Stimulated activated CD8-positive, alpha-beta memory T cell treated with anti-CD3 and anti-CD28 coated beads, Interleukin-15, amount 100 ng/mL, for 24 hours (primary cell): ENCODE results near the gene ICE2.

Experiments used
- DNase-seq: peaks from one replicate; pipeline ENCODE4 v3.0.0-alpha.2; 2020; ENCODE audit warnings: low read depth

The ICE2 gene, protein sequence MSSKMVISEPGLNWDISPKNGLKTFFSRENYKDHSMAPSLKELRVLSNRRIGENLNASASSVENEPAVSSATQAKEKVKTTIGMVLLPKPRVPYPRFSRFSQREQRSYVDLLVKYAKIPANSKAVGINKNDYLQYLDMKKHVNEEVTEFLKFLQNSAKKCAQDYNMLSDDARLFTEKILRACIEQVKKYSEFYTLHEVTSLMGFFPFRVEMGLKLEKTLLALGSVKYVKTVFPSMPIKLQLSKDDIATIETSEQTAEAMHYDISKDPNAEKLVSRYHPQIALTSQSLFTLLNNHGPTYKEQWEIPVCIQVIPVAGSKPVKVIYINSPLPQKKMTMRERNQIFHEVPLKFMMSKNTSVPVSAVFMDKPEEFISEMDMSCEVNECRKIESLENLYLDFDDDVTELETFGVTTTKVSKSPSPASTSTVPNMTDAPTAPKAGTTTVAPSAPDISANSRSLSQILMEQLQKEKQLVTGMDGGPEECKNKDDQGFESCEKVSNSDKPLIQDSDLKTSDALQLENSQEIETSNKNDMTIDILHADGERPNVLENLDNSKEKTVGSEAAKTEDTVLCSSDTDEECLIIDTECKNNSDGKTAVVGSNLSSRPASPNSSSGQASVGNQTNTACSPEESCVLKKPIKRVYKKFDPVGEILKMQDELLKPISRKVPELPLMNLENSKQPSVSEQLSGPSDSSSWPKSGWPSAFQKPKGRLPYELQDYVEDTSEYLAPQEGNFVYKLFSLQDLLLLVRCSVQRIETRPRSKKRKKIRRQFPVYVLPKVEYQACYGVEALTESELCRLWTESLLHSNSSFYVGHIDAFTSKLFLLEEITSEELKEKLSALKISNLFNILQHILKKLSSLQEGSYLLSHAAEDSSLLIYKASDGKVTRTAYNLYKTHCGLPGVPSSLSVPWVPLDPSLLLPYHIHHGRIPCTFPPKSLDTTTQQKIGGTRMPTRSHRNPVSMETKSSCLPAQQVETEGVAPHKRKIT

DNA sequence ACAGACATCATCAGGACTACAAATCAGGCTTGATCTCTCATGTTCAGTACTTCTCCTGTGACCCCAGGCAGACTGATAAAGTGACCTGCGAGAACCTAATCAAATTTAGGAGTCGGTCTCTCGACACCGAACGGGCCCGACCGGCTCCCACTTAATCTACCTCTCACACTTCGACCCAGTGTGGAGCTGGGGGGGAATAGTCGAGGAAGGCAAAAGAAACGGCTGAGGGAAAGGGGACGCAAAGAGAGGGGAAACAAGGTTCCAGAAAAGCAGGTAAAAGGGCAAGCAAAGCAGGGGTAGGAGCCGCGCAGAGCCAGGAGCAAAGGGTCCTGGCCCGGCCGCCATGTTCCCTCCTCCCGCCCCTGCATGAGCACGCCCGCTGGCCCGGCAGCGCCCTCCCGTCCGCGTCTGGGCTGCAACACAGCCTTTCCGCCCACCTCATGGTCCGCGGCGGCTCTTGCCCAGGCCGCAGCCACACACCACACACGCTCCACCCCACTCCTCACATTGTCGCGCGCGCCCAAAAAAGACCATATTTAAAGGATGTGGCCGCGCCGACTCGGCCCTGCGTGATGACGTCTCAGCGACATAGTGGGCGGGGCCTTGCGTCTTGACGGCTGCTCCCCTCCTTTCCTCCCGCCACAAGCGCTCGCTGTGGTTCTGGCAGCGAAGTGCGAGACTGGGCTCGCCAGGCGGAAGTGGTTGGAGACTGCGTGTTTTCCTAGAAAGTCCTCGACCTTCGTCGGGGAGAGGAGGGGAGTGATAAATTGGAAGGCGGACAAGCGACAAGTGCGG lies at the start of gene ICE2:
Gene ICE2, minus strand, starts transcription at position 577 of the 795 bp plus-strand sequence. CDS start 1,165 bp downstream, outside the sequence.
- peak; percentile 91 for DNase-seq

DNA sequence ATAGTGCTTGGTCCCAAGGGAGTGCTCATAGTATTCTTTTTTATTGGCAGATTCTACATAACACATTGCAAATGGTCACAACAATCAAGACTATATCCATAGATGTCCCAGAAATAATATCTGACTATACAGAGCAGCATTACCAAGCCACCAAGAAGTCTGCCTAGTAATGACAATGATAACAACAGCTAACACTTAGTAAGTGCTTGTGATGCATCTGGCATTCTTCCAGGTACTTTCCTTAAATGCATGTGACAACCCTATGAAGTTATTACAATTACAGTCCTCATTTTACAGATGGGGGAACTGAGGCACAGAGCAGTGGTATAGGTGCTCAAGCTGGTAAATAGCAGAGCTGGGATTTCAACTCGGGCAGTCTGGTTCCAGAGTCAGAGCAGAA lies 49.6 kb upstream of the ICE2 start:
- DNase-seq: no peak

DNA sequence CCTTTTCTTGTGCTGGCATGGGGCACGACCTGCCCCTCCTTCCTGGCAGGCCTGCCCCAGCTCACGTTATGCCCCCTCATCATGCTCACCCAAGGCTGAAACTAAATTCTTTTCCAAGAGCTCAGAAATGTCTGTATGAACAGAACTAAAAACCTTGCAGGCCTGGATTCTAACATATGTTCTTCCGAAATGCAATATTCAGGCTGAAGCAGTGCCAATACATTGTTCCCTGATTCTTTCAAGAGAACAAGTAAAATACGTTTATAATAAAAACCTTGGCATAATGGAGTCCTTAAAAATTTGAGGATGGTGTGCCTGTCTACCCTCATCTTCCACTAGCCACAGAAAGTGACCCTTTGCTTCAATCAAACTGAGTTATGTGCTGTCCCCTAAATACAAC lies 48.5 kb upstream of the ICE2 start:
- no peak for DNase-seq

DNA sequence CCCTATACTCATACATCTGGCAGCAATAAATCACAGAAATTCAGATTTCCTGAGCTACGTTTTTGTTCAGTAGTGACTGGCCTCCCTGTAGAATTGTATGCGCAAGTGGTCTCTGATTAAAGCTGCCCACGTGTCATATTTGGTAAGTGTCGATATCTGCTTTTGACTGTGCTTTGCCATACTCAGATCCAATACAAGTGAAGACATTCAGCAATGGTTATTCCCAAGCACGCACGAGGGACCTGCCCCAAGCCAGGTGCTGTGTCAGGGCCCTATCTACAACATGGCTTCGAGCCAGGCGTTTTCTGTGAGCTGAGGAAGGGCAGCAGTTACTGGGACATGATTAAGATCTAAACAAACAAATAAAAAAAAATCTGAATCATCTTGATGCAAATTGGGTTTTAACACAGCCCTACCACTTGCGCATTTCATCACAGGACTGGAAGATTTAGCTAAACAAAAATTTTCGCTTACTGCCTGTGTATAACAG lies 47.2 kb upstream of the ICE2 start:
- no peak for DNase-seq

DNA sequence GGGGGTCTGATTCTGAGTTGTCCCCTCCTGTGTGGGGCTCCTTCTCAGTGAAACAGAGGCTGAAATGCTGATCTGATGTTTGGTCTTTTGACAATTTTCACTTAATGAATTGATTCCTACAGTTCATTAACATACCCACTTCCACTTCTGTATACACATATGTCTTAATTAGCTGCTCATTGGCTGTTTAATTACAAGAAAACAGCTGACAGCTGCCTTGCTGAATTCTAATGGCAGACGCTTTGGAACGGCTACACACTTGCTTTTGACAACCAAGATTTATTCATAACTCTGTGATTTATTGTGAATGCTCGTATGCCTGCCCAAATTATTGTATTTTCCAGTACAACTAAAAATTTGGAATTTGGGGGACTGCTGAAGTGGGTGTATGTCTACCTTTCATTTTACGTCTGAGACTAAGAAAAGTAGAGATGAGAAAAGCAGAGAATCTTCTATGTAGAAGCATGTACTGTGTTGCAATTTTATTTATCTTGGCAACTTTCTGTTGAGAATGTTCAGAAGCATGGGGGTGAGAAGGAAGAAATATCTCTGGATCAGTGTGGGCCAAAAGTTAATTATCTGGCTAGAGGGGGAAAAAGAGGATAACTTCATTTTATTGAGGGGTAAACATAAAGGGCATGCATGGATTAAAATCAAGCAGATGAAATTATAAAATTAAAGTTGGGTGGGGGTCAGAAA lies 46.5 kb upstream of the ICE2 start:
- DNase-seq: no peak

DNA sequence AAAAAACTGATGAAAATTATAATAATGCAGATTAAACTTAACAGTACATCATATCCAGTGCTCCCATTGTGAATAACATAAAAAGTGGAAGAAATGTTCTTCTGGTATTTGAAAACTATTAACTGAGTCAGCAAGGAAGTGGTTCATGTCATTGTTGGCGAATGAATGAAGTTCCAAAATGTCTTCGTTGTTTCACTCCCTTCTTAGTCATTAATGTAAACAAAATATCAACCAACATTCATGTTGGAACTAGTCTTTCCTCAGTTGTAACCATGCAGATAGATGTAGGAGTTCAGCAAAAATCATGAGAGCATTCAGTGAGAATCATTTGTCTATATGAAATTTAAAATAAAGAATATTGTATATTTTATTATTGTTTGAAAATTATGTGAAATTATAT lies 44.1 kb upstream of the ICE2 start:
- DNase-seq: no peak

DNA sequence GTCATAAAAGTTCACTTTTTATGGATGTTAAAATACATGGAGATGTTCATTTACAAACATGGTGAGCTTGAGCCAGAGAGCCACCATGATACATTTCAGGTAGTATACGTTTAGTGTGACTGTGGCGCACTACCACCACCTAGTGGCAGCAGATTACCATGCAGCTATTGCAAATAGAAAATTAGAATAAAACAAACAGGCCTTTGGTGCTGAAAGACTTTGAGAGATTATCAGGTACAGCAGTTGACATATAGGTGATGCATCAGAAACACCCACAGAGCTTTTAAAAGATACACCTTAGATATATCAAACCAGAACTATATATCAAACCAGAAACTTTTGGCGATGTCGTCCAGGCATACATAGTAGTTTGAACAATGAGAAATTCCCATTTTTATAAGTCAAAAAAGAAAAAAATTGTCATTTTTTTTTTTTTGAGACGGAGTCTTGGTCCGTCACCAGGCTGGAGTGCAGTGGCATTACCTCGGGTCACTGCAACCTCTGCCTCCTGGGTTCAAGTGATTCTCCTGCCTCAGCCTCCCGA lies 42.0 kb upstream of the ICE2 start:
- DNase-seq: peak; percentile 47

DNA sequence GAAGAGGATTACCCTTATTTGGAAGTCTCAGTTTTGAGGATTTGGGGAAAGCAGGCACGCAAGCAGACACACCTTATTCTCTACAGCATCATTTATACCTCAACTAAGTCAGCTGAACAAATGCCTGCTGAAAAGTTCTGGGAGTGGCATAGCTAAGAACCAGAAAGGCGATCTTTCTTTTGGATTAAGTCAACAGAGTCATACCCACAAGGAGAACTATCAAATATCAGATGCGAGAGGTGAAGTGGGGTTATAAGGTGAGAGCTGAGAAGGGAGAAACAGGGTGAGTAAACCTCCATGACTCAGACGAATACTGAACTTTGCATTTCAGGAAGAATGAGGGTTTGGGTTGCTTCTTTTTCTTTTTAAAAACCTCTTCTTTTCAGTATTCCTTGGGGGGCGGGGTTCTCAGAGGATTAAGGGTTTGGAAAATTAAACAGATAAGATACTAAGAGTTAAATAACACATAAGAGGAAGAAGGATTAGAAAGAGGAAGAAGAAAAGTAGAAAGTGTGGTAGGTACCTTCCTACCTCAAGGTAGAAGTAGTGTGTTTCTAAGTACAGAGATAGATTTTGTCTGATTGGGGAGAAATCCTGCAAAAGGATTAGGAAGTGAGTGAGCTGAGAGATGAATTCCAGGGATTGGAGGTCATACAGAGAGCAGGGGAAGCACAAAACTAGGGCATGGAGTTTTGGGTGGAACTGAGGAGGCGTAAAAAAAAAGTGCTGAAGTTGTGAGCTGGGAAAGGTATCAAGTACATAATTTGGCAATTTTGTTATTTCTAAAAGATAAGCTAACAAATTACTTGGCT lies 41.3 kb upstream of the ICE2 start:
- no peak for DNase-seq

DNA sequence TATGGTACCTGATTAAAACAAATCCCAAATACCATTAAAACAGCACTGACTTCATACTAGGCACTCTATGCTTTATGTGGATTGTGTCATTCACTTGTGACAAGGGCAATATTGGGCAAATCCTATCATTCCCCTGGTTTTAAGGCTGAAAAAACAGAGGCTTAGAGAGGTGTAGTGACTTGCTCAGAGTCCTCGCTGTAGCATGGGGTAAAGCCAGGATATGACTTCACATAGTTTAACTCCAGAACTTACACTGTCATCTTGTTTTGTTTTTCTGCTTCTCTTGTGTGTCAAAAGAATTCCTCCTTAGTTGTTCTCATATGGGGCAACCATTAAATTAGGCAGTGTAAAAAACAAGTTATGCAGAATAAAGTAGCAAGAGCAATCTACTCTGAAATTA lies 40.3 kb upstream of the ICE2 start:
- no peak for DNase-seq

DNA sequence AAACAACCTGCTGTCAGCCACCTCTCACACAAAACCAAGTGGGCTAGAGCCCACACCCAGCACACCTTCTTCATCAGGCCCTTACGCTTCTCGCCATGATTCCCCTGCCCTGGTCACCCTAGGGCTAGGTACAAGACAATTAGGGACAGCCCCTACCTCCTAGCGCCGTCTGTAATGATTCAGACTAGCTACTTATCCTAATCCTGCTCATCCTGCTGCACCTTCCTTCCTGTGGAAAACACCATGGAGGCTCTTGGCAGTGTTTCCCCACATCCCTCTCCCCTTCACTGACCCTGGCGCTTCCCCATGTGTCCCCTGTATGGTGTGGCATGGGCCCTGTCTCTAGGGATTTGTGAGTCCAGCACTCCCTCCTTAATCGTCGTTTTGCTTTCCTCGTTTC lies 39.6 kb upstream of the ICE2 start:
- DNase-seq: no peak

DNA sequence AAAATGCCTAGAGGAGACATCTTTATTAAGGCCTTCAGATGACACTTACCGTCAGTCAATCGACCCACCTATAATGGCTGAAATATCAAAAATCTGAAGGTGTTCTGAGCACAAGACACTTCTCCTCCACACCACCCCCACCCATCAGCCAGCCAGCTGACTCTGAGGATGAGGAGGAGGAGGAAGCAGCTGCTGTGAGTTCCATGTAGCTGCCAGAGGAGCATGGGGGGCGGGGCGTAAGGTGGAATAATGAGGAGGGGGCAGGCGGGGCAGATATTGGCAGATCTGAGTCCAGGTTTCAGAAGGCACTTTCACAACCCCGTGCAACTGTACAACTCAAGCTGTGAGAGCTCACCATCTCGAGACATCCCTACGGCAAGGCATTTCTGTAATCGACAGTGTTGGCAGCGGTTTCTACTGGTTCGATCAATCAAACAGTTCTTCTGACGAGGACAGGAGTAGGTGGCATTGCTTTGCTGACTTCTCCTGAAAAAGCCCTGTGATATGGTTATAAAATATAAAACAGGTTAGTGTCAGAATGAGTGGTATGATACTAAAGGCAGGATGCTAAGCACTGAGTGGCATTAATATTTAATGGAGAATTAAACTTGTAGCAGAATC lies 35.4 kb upstream of the ICE2 start:
- no peak for DNase-seq

DNA sequence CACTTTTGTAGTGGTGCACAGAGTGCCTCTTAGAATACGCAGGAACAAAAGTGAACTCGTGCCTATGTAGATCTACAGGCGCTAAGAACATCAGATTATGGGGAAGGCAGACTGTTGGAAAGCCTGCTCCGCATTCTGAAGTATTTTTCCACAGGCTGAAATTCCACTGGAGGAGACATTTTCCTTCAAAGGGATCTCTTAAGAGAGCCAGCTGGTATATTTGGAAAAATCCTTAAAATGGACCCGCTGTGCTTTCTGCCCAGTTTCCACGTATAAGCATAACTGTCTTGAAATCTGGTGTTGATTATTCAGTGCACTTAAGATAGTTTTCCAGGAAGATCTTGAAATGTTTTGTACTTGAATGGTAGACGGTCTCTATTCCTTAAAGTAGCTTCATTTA lies 34.7 kb upstream of the ICE2 start:
- no peak for DNase-seq

DNA sequence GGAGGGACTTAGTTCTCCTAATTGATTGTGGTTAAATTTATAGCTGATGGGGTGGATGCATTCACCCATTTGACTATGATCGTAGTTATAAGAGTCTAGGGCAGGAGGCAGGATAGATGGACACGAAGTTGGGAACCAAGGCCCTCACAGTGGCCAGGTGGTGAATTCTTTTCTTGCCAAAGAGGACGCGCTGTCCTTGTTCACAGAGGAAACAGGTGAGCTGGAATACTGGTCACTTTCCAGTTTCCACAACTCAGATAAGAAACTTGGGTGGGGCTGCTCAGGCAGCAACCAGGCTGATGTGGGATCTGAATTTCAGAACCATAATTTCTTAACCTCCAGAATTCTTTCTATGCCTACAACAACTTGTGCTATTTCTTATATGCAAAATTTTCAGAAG lies 34.0 kb upstream of the ICE2 start:
- no peak for DNase-seq

DNA sequence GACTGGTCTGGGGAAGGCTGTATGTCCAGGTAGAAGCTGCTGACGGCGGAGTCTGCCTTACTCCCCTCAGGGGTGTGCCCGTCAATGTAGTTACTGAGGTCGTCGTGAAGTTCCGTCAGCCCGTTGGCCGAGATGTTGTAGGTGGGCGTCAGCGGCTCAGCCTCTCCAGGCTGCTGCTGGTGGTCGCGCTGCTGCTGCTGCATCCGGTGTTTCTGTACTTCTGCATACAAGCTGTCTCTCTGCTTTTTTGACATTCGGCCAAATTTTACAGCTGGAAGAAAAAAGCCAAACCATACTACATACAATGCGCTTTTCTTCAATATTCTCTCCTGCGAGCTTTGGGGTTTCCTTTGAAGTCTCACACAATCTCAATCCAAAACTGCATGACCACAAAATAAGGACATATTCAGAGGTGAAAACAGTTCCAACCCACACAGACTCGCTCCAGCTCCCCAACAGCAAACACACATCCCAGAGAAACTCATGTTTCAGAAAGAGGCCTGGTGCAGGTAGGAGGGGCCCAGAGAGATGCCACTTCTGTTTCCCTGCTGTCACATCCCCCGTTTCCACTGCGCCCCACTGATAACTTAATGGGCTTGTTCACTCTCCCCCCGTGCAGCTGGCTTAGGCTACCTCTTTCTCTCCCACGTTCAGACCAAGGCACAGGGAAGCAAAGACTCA lies 32.5 kb upstream of the ICE2 start:
- DNase-seq: no peak

DNA sequence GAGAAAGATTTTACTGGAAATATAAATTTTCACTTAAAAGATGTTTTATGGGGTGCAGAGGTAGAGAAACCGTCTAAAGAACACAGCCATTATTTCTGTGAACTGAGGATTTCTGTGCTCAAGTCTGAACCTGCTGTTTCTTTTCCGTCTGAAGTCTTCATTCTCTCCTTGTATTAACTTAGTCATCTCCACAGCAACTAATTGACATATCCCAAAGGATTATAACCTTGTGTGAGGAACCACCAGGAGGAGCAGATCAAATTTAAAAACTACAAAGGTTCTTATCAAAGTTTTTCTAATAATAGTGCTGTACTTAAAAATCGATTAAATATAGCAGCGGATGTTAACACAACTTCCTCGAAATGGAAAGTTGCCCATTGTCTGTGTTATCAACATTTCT lies 31.1 kb upstream of the ICE2 start:
- no peak for DNase-seq

DNA sequence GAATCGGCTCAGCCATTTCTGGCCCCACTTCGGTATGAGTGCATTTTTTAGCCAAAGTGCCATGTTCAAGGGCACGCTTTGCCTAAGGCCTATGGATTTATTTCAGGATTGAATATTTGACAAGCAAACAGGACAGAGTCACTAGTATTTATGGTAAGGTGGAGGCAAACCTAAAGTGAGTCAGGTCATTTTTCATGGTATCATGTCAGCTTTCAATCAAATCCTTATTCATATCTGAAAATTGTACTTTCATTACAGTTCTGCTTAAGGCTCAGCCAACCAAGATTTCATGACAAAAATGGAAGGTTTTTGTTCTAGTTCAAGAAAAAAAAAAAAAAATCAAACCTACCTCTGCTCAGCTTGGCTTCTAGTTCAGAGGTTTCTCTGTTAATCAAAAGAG lies 30.5 kb upstream of the ICE2 start:
- DNase-seq: no peak

DNA sequence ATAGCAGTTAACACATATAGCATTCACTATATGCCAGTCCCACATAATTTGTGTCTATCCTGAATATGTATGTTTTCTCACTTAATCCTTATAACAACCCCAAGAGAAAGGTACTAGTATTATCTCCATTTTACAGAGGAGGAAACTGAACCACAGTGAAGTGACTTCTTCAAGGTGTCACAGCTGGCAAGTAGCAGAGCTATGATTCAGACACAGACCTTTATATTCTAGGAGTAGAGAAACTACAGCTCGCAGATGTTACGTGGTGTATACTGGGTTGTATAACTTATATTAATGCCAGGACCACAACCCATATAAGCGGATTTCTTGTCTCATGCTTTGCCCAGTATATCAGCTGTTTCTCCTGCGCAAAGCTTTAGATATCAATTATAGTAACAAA lies 29.5 kb upstream of the ICE2 start:
- DNase-seq: no peak

DNA sequence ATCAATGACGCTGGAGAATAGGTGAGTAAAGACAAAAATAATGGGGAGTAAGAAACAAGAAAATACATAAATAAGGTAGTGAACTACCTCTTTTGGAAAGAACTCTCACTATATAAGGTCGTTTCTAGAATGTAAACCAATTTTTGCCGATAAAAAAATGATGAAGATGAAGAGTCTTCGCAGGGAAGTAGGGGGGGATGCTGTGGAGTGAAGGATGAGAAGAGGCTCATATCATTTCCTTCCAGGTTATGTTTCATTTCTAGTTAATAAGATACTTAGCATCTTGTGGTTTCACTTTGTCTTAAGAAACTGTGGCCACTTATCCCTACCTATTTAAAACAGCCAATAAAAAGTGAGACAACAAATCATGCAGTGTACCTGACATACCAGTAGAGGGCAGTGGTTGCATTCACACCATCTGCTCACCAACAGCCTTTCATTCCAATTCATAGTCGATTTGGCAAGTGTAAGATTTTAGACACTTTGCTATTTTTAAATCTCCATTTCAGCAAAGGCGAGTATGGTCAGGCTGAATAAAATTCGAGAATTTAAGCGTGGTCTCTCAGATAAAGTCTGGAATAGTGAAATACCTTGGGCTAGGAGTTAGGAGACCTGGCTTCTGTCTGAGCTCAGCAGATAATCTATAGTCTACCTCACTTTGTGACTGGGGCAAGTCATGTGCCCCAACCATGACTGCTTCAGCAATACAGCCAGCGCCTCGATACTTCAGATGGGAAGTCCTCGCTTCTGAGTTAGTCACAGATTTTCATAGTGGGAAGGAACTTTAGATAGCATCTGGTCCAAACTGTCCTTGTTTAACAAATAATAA lies 28.9 kb upstream of the ICE2 start:
- DNase-seq: no peak
